ENCODE data around the gene PDHB.

GRCh38 chr3:58392181-58392580 is 41.5 kb downstream of the PDHB start:
- TF ChIP-seq CTCF (IDR thresholded peaks at IDR 0.05 in 8 of 11, conservative IDR thresholded peaks at IDR 0.05 in 3 of 11): no peak
- no peak for TF ChIP-seq POLR2A (IDR thresholded peaks at IDR 0.05)

Measured in spleen (tissue), 7 donors.